Ovary (tissue), 3 donors: ENCODE data around the gene SGMS1.

Experiments
- EP300 ChIP-seq: sonication (generic); formaldehyde crosslinking; IDR thresholded peaks from one replicate; pipeline ENCODE4 v1.6.1; 2017; ENCODE audit warnings: antibody characterized with exemption
- POLR2A ChIP-seq: fragments of 450-650 bp; IDR thresholded peaks from one replicate; pipeline ENCODE4 v1.6.1; 2017; ENCODE audit warnings: antibody characterized with exemption, mild to moderate bottlenecking, moderate library complexity
- TF ChIP-seq, protein P1 (sequence below), 3 donors: fragments of 450-650 bp in 2 of 3; fragments of 200-600 bp in 1 of 3; IDR thresholded peaks; one replicate each; pipeline versions ENCODE4 v1.5.1 to v1.8.0; 2016 to 2022; ENCODE audit warnings: antibody characterized with exemption in 3 of 3, mild to moderate bottlenecking in 1 of 3
- donor health status: DM: no; HTN: no; CAD: no.

GRCh38 chr10:50395851-50396250, 227.9 kb downstream of the SGMS1 start:
- TF ChIP-seq, protein P1, sequence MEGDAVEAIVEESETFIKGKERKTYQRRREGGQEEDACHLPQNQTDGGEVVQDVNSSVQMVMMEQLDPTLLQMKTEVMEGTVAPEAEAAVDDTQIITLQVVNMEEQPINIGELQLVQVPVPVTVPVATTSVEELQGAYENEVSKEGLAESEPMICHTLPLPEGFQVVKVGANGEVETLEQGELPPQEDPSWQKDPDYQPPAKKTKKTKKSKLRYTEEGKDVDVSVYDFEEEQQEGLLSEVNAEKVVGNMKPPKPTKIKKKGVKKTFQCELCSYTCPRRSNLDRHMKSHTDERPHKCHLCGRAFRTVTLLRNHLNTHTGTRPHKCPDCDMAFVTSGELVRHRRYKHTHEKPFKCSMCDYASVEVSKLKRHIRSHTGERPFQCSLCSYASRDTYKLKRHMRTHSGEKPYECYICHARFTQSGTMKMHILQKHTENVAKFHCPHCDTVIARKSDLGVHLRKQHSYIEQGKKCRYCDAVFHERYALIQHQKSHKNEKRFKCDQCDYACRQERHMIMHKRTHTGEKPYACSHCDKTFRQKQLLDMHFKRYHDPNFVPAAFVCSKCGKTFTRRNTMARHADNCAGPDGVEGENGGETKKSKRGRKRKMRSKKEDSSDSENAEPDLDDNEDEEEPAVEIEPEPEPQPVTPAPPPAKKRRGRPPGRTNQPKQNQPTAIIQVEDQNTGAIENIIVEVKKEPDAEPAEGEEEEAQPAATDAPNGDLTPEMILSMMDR (IDR thresholded peaks at IDR 0.05), result no peak
- TF ChIP-seq POLR2A (no peak), EP300 (no peak)
